Measurements from ENCODE around the gene CELF4.

Gene CELF4

GRCh38 chr18:37414816-37415215 is 150.8 kb downstream of the CELF4 start:
- TF ChIP-seq, protein P1, sequence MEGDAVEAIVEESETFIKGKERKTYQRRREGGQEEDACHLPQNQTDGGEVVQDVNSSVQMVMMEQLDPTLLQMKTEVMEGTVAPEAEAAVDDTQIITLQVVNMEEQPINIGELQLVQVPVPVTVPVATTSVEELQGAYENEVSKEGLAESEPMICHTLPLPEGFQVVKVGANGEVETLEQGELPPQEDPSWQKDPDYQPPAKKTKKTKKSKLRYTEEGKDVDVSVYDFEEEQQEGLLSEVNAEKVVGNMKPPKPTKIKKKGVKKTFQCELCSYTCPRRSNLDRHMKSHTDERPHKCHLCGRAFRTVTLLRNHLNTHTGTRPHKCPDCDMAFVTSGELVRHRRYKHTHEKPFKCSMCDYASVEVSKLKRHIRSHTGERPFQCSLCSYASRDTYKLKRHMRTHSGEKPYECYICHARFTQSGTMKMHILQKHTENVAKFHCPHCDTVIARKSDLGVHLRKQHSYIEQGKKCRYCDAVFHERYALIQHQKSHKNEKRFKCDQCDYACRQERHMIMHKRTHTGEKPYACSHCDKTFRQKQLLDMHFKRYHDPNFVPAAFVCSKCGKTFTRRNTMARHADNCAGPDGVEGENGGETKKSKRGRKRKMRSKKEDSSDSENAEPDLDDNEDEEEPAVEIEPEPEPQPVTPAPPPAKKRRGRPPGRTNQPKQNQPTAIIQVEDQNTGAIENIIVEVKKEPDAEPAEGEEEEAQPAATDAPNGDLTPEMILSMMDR (conservative IDR thresholded peaks at IDR 0.05; ENCODE audit: control insufficient read depth, insufficient read depth, low read depth, low read length) = no peak
- H3K4me3 ChIP-seq (ENCODE audit: control insufficient read depth, low read depth, low read length) = no peak overlapping the region
- DNase-seq (ENCODE audit: low read depth) = no peak

GRCh38 chr18:37412829-37413228 is 152.8 kb downstream of the CELF4 start:
- TF ChIP-seq, protein P1 (conservative IDR thresholded peaks at IDR 0.05; ENCODE audit: control insufficient read depth, insufficient read depth, low read depth, low read length) = no peak
- no peak for DNase-seq (ENCODE audit: low read depth)
- no peak overlapping the region for H3K4me3 ChIP-seq (ENCODE audit: control insufficient read depth, low read depth, low read length)

- TF ChIP-seq, protein P1 (conservative IDR thresholded peaks at IDR 0.05; ENCODE audit: control insufficient read depth, insufficient read depth, low read depth, low read length) = no peak
- DNase-seq (ENCODE audit: low read depth) = no peak
- H3K4me3 ChIP-seq (ENCODE audit: control insufficient read depth, low read depth, low read length) = no peak overlapping the region
Measured at GRCh38 chr18:37412333-37412732, 153.3 kb downstream of the CELF4 start.

DNA sequence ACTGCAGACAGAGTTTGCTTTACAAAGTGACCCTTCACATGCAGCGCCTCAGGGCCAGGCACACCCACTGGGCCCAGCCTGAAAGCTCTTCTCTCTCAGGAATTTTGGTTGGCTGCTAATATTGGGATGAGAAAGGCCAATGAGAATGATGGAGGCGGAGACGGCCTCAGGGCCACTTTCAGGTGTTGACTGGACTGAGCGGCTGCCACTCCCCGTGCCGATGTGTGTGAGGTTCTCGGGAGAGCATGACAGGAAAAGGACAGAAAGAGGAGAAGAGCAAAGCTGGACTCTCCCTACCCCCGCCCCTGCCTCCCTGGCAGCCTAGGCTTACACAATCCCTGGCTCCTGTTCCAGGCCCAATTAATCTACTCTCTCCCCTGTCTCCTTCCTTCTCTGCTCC is 155.7 kb downstream of the CELF4 start:
- TF ChIP-seq, protein P1 (conservative IDR thresholded peaks at IDR 0.05; ENCODE audit: control insufficient read depth, insufficient read depth, low read depth, low read length) = no peak
- DNase-seq (ENCODE audit: low read depth) = no peak
- H3K4me3 ChIP-seq (ENCODE audit: control insufficient read depth, low read depth, low read length) = no peak overlapping the region

DNA sequence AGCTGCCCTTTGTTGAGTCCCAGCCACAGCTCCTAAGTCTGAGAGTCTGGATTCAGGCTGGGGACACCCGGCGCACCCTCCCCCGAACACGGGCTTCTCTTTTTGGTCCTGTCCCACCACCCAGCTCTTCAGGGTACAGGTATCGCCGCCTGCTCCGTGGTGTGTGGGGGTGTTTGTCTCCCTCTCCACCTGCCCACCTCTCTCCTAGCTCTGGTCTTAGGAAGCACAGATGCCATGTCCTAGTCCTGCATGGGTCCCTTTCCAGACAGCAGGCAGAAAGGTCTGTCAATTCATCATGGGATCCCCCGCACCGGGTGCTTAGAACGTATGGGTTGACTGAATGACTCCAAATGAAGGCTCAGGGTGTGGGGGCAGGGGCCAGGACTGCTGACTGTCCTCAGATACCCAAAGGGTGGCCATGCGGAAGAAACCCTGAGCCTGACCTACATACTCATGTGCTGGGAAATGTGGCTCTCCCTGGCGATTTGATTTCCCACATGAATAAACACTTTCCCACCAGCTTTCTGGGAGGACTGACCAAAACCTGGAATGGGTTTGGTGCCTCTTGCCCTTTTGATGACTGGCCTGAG is 156.8 kb downstream of the CELF4 start:
- TF ChIP-seq, protein P1 (conservative IDR thresholded peaks at IDR 0.05; ENCODE audit: control insufficient read depth, insufficient read depth, low read depth, low read length) = no peak
- DNase-seq (ENCODE audit: low read depth) = no peak
- no peak overlapping the region for H3K4me3 ChIP-seq (ENCODE audit: control insufficient read depth, low read depth, low read length)

DNA sequence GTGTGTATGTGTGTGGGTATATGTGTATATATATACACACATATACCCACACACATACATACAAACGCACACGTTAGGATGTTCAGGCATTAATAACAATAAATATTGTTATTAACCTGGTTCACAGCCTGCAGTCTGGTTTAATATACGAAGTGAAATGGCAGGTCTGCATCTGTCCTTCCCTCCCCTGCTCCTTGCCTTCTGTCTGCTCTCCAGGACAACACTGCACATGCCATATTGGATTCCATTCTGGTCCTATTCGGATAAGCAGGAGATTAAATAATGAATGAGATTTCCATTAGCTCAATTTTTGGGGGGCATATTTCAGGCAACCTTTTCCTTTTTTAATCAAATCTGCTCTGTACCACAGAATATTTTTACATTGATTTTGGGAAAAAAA is 158.0 kb downstream of the CELF4 start:
- no peak for DNase-seq (ENCODE audit: low read depth)
- no peak overlapping the region for H3K4me3 ChIP-seq (ENCODE audit: control insufficient read depth, low read depth, low read length)
- TF ChIP-seq, protein P1 (conservative IDR thresholded peaks at IDR 0.05; ENCODE audit: control insufficient read depth, insufficient read depth, low read depth, low read length) = no peak

- no peak overlapping the region for H3K4me3 ChIP-seq (ENCODE audit: control insufficient read depth, low read depth, low read length)
- TF ChIP-seq, protein P1 (conservative IDR thresholded peaks at IDR 0.05; ENCODE audit: control insufficient read depth, insufficient read depth, low read depth, low read length) = no peak
- no peak for DNase-seq (ENCODE audit: low read depth)
Measured at GRCh38 chr18:37405772-37406171, 159.8 kb downstream of the CELF4 start.

Measured in fibroblast of mammary gland (primary cell).